Measurements from ENCODE around the gene STK11. TPM values are rescaled to one million over a fixed set of nuclear protein-coding genes. Genes with fewer than 3 reads are reported as not detected.

Gene STK11
- total RNA-seq, 1 experiment from 2014 or later: 116 TPM

- Histone ChIP-seq H3K27ac (ENCODE audit: low read length) (peak overlapping the region; percentile 84), H3K9me3 (ENCODE audit: control insufficient read depth, insufficient read depth, low read depth, low read length) (no peaks in the 10 kb centered on the region), H3K27me3 (ENCODE audit: control insufficient read depth, insufficient read depth, low read length) (no peaks in the 10 kb centered on the region), H3K4me3 (ENCODE audit: low read depth in 2 of 2, low read length in 2 of 2) (peak overlapping the region; percentile 49 to 62), H3K4me1 (ENCODE audit: control insufficient read depth, insufficient read depth, low read length) (peaks cover 30% of the 10 kb centered on the region), H3K36me3 (ENCODE audit: control insufficient read depth, insufficient read depth, low read length) (no peaks in the 10 kb centered on the region; the same call in 1 of the 2 replicates)
- DNase-seq (ENCODE audit: low read depth, low spot score) (no peak), ATAC-seq (no peak)
- no TSS peak for BruUV-seq (replicated peaks)
- in situ Hi-C loops (cut with HindIII; ENCODE audit: low pct_unique_long_range_greater_than_20kb, low sequenced_read_pairs): no loop called here
- intact Hi-C loops (cut with micrococcal nuclease; ENCODE audit: unreplicated experiment): loop anchor here (10.0 kb wide), 1 partner anchor 101 kb away; no protein-coding TSS in a partner anchor
- ChIA-PET POLR2A (no interaction called here), CTCF (no interaction called here)
- TF ChIP-seq TCF7L2 (IDR thresholded peaks at IDR 0.05; ENCODE audit: low read depth, low read length): no peak
- no peak for TF ChIP-seq POLR2AphosphoS5 (IDR thresholded peaks at IDR 0.05; ENCODE audit: low read depth, low read length)
- 0 out of 2 replicates have a peak, but pooled peaks have one; percentile 2 for TF ChIP-seq SIN3A (IDR thresholded peaks at IDR 0.05; ENCODE audit: borderline replicate concordance, insufficient read depth, low read depth, low read length)
- no peak for TF ChIP-seq REST (IDR thresholded peaks at IDR 0.05; ENCODE audit: insufficient read depth in 1 of 2, low read depth in 2 of 2, low read length in 1 of 2)
Measured at GRCh38 chr19:1274081-1274851, 68.7 kb downstream of the STK11 start.

- no peaks in the 10 kb centered on the region for H3K9me3 ChIP-seq (ENCODE audit: control insufficient read depth, insufficient read depth, low read depth, low read length)
- H3K27me3 ChIP-seq (ENCODE audit: control insufficient read depth, insufficient read depth, low read length): no peaks in the 10 kb centered on the region
- in situ Hi-C loops (cut with HindIII; ENCODE audit: low pct_unique_long_range_greater_than_20kb, low sequenced_read_pairs) (no loop called here), intact Hi-C loops (cut with micrococcal nuclease; ENCODE audit: unreplicated experiment) (loop anchor here (10.0 kb wide), 1 partner anchor 100 kb away; no protein-coding TSS in a partner anchor)
- ATAC-seq: peak; percentile 15; the same call in 1 of the 2 replicates
- ChIA-PET POLR2A (no interaction called here), CTCF (interaction anchor here (0.5 kb wide), 1 partner anchor 8 kb away, joined by 8 read pairs; no protein-coding TSS in a partner anchor)
- BruUV-seq (replicated peaks): no TSS peak
- no peak for DNase-seq (ENCODE audit: low read depth, low spot score)
- peak overlapping the region; percentile 49 to 62 for H3K4me3 ChIP-seq (ENCODE audit: low read depth in 2 of 2, low read length in 2 of 2)
- no peak for TF ChIP-seq CTCF (IDR thresholded peaks at IDR 0.05)
- no peak for TF ChIP-seq TCF7L2 (IDR thresholded peaks at IDR 0.05; ENCODE audit: low read depth, low read length)
- no peak; the same call in 1 of the 2 replicates for TF ChIP-seq SIN3A (IDR thresholded peaks at IDR 0.05; ENCODE audit: borderline replicate concordance, insufficient read depth, low read depth, low read length)
- TF ChIP-seq POLR2AphosphoS5 (IDR thresholded peaks at IDR 0.05; ENCODE audit: low read depth, low read length): no peak
- no peak for TF ChIP-seq REST (IDR thresholded peaks at IDR 0.05; ENCODE audit: insufficient read depth in 1 of 2, low read depth in 2 of 2, low read length in 1 of 2)
- H3K27ac ChIP-seq (ENCODE audit: low read length): peak overlapping the region; percentile 84
- H3K36me3 ChIP-seq (ENCODE audit: control insufficient read depth, insufficient read depth, low read length): no peaks in the 10 kb centered on the region; the same call in 1 of the 2 replicates
- H3K4me1 ChIP-seq (ENCODE audit: control insufficient read depth, insufficient read depth, low read length): peaks cover 30% of the 10 kb centered on the region
Measured at GRCh38 chr19:1274852-1275259, 69.3 kb downstream of the STK11 start.
